Ishikawa (cell line): Measurements from ENCODE around the gene FGF14.

Experiments used
- EP300 ChIP-seq: IDR thresholded peaks from 2 replicates; pipeline ENCODE4 v1.6.1; 2012; ENCODE audit warnings: borderline replicate concordance
- USF1 ChIP-seq: IDR thresholded peaks from 2 replicates; pipeline ENCODE4 v1.6.1; 2012
- YY1 ChIP-seq: IDR thresholded peaks from 2 replicates; pipeline ENCODE4 v1.6.1; 2012; ENCODE audit warnings: low read depth

GRCh38 chr13:101846249-101846648 is 555.6 kb downstream of the FGF14 start:
- TF ChIP-seq USF1 (no peak), EP300 (no peak), YY1 (no peak)
